GM21825 (cell line): ENCODE data around the gene PHLDB1.

ENCODE experiments used
- ATAC-seq: cut with Tn5 transposase; IDR thresholded peaks from one replicate; pipeline ENCODE4 v1.9.1; 2021; ENCODE audit warnings: mild to moderate bottlenecking, moderate library complexity; ENCODE audit not compliant: unreplicated experiment

The PHLDB1 gene

DNA sequence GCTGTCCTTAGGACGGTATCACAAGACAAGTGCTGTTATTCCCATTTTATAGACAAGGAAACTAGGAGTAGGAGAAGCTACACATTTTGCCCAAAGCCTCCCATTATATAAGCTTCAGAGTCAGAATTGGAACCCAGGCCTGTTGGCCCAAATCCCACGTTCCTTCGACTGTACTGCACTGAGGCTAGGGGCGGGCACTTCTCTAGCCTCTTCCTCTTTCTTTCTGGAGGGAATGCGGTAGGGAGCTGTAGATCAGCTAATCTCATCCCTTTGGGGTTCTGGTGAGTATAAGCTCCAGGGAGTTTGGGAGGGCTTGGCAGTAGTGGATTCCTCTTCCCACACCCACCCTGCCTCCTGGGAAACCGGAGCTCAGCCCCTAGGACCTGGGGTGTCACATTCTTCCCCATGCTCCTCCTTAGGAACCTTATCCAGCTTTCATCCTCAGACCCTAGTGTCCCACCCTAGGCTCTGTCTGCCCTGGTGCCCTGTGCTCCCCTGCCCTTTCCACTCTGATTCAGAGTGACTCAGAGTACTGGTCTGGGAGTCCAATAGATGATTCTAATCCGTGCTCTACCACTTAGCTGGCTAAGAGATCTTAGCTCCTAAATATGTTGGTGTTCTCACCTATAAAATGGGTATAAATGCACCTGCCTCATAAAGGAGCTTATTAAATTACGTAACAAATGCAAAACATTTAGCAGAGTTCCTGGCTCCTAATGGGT is 29.3 kb downstream of the PHLDB1 start:
- no peak for ATAC-seq

DNA sequence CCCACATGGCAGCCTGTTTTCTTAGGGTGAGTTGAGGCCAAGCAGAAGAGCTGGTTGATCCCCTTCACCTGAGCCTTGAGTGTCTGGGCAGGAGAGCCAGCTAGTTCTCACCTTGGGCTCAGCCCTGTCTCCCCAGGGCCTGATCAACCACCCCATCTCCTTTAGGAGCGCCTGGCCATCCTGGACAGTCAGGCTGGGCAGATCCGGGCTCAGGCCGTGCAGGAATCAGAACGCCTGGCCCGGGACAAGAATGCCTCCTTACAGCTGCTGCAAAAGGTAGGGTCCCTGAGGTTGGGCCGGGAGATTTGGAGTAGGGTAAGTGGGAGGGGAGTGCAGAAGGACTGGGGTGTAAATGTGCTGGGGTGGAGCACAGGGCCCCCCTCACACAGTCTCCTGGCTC is 31.3 kb downstream of the PHLDB1 start:
- ATAC-seq, result no peak

DNA sequence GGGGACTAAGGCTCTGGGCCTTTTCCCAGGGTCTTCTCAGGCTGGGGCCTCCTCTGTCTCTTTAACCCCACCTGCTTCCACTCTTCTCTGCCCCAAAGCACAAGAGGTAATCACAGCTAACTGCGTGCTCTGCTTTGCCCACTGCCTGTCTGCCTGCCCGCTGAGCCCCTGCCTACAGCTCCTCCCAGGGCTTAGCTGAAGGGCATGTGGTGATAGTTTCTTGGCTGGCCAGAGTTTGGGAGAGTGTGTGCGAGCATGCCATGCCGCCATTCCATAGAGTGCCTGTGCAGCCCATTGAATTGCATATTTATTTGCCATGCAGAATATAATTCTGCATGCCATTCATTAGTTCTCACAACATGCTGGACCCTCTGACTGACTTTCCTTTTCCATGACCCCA is 32.5 kb downstream of the PHLDB1 start:
- no peak for ATAC-seq

DNA sequence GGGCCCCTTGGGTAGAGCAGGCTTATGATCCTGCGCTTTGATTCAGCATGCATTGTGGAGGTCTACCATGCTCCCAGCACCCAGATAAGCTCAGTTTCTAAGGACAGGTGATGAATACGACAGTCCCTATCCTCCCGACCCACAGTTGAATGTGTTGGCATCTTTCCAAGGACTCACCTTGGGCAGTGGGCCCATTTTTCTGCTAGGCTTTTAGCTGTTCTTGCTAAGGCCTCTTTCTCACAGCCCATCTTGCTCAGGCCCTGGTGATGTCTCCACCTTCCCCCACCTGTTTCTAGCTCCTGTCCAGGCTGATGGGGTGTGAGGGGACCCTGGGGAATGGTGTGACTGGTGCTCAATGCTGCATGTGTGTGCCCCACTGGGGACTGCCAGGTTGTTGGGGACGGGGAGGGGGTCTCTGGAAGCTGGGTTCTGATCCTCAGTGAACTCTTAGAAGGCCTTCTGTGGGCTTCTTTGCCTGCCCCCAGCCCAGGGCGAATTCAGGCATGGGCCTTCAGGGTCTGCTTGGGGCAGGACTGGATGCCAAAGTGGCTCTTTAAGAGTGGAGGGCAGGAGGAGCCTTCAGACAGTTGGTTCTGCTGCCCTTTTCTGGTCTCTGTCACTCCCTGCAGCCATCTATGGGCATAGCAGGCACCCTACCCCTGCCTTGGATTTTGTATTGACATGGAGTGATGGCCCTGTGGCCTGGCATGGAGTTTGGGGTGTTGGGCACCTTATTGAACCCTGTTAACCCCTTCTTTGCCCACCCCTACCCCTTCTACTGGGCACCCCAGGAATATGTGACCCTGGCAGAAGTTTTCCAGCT is 33.1 kb downstream of the PHLDB1 start:
- no peak for ATAC-seq

DNA sequence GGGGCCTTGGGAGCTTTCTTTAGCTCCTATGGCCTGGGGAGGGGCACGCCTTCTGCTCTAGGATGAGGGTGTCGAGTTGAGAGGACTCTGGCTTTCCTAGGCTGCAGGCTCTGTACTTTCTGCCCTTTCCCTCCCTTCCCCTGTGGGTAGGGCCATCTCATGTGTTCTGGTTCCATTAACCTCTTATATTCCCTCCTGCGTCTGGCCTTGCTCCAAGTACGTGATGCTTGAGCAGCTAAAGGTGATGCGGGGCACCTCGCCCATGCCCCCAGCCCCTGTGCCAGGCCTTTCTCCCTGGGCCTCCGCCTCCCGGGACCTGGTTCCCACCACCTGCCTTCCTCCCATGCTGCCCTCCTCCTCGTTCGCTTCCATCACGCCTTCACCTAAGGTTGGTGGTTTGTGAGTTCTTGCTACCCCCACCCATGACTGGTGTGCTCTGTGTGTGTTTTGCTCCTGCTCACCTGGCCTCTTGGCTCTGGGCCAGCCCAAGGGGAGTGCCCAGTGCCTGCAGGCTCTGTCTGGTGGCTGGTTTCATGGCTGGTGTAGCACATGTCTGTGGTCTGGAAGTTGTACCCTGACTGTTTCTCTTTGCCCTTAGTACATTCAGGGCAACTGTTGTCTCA is 34.1 kb downstream of the PHLDB1 start:
- ATAC-seq, result no peak

GRCh38 chr11:118643142-118643994 is 36.0 kb downstream of the PHLDB1 start:
- no peak for ATAC-seq

- no peak for ATAC-seq
Measured at GRCh38 chr11:118643995-118644345, 36.6 kb downstream of the PHLDB1 start.

DNA sequence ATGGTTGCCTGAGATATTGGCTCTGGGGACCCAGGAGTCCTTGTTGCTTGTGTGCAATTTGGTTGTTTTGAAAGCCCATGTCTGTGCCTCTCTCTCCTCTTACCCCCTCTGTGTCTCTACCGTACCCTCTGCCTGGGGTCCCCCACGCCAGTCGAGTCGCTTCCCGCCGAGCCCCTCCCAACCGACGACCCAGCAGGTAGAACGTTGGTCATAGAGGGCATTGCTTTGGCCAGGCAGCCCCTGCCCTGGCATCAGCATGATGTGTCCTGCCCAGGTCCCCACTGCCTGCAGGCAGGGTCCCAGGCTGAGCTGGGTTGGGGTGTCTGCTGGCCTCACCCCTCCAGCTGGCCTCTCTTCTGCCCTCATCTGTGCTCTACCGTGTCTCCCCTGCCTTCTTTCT is 37.1 kb downstream of the PHLDB1 start:
- ATAC-seq, result no peak

DNA sequence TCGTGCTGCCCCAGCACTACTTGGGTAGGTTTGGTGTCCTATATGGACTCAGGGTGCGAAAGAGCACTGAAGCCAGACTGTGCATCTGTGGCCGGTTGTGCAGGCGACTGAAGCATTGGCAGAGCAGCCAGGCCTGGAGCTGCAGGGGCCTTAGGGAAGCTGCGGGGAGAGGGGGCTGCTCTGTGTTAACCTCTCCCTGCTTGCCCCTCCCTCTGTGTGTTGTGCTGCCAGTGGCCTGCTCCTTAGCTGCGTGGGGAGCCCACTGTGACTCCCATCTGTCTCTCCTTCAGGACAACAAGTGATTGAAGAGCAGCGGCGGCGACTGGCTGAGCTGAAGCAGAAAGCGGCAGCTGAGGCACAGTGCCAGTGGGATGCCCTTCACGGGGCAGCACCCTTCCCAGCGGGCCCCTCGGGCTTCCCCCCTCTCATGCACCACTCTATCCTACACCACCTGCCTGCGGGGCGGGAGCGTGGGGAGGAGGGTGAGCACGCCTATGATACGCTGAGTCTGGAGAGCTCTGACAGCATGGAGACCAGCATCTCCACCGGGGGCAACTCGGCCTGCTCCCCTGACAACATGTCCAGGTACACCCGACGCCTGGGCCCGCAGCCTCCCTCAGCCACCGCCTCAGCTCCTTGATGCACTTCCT is 37.8 kb downstream of the PHLDB1 start:
- ATAC-seq, result no peak

GRCh38 chr11:118646393-118646792 is 39.0 kb downstream of the PHLDB1 start:
- no peak for ATAC-seq

DNA sequence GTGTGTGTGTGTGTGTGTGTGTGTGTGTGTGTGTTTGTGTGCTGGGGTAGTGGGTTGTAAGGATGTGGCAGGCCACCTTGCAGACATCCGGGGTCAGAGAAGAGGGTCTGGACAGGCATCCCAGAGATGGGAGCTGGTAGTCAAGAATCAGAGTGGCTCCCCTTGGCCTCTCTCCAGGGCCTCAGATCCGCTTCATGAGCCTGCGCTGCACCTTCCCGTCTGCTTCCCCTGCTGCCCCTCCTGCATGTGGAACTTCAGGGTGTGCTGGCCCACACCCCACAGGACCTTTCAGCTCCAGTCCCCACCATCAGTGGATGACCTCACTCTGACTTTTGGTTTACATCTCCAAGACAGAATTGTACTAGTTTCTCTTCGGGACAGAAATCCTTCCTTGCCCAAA is 40.9 kb downstream of the PHLDB1 start:
- no peak for ATAC-seq

DNA sequence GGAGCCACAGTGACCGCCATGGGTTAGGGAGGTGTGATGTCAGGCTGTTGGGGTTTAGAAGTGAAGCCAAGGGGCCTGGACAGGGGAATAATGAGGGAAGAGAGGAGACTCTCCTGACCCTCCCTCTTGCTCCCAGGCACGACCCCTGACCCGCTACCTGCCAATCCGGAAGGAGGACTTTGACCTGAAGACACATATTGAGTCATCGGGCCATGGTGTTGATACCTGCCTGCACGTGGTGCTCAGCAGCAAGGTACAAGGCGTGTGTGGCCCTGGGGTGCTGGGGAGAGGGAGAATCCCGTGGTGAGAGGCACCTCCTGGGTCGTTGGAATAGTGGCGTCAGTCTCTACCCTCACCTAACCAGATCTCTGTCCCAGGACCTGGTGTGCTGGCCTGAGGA is 42.5 kb downstream of the PHLDB1 start:
- ATAC-seq, result no peak

DNA sequence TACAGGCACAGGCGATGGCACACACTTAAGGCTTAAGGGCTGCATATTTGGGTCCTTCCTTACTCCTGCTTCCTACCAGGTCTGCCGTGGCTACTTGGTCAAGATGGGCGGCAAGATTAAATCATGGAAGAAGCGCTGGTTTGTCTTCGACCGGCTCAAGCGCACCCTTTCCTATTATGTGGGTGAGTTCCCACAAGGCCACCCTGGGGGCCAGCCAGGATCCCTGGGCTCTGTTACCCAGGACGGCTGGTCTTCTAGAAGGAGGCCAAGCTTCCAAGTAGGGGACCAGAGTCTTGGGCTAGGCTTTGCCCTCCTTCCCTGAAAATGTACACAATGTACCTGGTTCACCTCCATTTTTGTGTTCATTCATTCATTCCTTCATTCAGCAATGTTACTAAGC is 43.0 kb downstream of the PHLDB1 start:
- no peak for ATAC-seq

GRCh38 chr11:118651820-118652219 is 44.4 kb downstream of the PHLDB1 start:
- ATAC-seq, result no peak

DNA sequence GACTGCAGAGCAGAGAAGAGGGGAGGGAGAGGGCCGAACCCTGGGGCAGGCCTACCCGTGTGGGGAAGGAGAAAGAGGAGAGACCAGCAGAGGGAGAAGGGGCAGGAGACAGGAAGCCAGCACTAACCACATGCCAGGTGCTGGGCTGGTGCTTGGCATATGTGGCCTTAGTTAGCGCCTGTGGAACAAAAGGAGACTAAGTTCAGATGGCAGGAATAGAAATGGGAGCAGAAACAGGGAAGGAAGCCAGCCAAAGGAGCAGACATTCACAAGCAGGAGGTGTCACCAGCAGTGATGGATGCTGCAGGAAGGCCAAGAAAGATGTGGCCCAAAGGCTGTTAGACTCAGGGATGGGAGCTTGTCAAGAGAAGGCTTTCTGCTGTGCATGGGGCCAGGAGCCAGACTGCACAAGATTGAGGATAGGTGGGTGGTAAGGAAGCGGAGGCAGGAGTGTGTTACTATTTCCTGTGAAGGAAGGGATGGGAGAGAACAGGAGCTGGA is 45.3 kb downstream of the PHLDB1 start:
- ATAC-seq, result no peak

DNA sequence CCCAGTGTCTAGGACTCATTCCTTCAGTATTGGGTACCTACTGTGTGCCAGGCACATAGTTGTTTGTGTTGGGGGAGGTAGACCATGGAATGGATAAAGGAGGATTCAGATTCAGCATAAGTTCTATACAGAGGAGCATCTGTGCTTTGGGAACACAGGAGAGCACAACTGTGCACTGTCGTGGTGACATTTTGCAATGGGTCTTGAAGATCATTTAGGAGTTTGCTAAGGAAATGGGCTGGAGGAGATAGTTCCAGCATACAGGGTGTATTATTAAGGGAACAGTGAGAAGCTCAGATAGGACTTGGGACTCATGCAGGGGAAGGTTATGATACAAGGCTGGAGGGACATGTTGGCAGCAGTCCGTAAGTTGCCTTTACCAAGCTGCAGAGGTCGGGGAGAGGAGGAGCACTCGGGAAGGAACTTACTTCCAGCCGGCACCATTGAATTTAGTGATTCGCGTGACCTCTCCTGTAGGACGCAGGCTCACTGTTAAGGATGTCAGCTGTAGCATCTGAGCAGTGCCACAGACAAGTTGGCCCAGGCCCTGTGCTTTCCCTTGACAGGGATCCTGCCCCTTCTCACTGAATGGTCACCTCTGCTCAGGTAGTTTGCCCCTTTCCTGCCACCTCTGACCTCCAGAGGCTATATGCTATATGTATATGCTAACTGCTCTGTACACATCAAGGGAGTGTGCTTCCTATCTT is 46.4 kb downstream of the PHLDB1 start:
- ATAC-seq, result no peak

DNA sequence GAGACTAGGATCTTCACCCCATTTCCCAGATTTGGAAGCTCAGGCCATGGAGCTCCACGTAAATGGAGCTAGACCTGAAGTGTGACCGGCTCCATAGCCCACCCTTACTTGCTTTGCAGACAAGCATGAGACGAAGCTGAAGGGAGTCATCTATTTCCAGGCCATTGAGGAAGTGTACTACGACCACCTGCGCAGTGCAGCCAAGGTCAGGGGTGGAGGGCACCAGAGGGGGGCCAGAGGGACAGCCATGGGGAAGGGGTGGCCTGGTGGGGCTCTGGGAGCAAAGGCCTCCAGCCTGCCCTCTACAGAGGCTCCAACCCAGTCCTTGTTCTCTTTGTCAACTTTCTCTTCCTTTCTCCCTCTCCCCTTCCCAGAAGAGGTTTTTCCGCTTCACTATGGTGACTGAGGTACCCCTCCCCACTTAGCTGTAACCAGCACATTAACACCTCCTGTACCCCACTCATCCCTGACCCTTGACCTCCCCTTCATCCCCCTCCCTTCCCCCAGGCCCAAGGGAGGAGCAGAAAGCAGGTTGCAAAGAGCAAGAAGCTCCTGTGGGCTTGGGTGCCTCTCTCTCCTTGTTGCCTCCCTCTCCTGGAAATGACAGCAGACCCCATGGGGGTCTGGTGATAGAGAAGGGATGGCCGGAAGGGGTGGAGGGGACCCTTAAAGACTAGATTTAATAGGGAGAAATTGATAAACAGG is 48.2 kb downstream of the PHLDB1 start:
- no peak for ATAC-seq

DNA sequence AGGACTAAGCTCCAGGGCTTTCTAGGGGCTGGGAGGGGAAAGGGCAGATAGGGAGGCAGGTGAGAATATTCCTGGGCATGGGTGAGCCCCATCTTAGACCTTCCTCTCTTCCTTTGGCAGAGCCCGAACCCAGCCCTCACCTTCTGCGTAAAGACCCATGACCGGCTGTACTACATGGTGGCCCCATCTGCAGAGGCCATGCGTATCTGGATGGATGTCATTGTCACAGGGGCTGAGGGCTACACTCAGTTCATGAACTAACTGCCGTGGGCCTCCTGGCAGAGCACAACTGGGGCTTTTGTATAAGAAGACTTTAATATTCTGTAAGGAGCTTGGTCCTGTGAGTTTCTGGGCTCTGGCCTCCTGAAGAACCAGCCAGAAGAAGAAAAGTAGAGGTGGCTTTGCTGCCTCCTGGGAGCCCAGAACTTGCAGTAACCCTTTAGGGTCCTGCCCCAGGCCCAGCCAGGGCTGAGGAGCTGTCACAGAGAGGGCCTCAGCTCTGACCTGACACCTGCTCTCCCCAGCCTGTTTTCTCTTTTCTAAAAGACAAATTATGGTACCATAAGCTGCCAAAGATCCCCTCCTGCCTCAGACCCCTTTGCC is 49.2 kb downstream of the PHLDB1 start:
- ATAC-seq, result no peak

- no peak for ATAC-seq
Measured at GRCh38 chr11:118657238-118657637, 49.8 kb downstream of the PHLDB1 start.
